HL-60/S4 treated with retinoic acid at 250 ng/mL for 4 days and 3 days (cell line): ENCODE data around the gene SPPL3.
"Not testable (repeated sequence)": the region's sequence is repeated elsewhere in the genome, so short reads cannot be mapped to it uniquely, and the experiment has no call there.

Source experiments
- in situ Hi-C: fragments of 300-500 bp; cut with MboI; formaldehyde crosslinking; loops from 2 replicates; pipeline ENCODE4 v1.7.0; 2022; ENCODE audit warnings: low sequenced_read_pairs

Gene SPPL3

DNA sequence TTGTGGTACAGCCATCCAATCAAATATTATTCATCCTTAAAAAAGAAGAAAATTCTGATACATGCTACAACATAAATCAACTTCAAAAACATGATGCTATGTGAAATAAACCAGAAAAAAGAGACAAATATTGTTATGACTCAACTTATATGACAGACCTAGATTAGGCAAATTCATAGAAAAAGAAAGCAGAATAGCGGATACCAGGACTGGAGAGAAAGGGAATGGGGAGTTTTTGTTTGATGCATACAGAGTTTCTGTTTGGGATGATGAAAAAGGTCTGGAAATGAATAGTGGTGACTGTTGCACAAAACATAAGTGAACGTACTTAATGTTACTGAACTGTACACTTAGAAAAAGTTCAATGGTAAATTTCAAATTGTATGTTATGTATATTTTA, 82.3 kb downstream of the SPPL3 start:
- in situ Hi-C loops = no loop called here

DNA sequence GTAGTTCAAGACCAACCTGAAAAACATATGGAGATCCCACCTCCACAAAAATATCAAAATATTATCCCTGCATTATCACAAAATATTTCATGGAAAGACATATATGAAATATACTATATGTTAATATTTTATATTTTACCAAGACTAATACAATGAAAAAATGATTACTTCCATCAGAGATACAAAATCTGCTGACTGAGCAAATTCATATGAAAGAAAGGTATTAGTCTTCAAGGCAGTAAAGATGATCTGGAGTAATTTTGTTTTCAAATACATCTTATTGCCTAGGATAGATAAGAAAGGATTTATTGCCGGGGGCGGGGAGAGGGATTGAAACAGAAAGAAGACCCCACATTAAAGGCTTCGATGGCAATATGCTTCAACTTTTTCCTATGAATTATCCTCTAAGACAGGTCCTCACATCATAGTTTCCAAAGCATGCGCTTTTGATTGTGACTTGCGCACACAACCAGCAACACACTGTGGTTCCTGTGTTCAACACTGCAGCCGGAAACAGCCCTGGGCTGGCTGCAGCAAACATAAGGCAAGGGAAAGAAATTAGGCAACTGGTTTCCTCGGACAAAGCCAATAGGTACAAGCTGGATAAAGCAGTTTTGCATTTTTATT, 83.2 kb downstream of the SPPL3 start:
- in situ Hi-C loops = no loop called here

DNA sequence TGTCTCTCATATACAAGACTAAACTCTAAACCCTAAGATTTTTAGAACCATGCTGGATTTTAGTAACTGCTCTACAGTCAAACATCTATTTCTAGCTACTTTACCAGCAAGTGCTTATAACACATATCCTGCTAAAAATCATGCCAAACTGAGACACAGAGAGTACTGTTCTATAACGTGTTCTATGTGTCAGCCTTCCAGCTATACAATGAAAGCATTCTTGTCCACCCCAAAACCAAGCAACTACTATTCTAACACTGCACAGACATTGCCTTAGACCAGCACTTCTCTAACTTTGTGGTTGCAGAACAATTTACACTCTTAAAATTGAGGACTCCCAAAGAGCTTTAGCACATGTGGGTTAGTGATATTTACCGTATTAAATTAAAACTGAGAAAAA, 85.7 kb downstream of the SPPL3 start:
- in situ Hi-C loops = no loop called here

DNA sequence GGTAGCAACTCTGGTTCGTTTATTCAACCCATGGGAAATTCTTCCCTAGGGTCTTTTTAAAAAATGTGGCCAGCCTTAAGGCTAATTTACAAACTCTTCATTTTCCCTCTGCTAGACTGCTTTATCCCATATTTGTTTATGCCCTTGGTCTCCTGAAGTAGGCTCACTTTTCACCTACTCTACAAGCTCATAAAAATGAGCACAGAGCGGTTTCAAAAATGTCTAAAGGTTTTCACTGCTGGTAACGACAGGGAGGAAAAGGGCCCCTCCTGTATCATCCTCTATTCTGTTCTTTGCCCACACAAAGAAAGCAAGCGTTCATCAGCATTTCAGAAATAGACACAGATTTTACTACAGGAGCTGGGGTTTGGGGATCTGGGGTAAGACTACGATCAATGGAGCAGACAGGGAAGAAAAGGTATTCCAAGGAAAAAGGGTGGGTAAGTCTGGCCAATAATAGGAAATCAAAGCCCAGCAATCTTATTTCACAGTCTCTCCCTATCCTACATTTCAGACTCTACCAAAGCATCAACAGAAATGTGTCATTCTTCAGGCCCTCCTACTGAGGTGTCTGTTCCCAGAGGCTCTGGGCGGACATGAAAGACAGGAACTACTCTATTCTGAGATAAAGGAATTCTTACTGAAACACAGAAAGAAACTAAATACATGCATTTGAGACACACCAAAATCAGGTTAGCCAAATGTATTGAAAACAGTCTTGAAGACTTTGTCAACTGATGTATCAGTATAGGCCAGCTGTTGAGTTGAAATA, 86.4 kb downstream of the SPPL3 start:
- in situ Hi-C loops = no loop called here

DNA sequence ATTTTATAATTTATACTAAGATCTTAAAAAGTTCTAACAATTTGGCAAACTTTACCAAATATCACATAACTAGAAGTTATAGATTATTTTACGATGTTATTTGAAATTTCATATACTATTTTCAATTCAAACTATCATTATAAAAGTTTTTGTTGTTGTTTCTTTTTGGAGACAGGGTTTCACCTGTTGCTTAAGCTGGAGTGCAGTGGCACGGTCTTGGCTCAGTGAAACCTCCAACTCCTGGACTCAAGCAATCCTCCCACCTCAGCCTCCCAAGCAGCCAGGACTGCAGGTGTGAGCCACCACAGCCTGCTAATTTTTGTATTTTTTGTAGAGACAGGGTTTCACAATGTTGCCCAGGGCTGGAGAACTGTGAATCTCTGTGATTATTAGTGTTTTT, 87.8 kb downstream of the SPPL3 start:
- in situ Hi-C loops = no loop called here

DNA sequence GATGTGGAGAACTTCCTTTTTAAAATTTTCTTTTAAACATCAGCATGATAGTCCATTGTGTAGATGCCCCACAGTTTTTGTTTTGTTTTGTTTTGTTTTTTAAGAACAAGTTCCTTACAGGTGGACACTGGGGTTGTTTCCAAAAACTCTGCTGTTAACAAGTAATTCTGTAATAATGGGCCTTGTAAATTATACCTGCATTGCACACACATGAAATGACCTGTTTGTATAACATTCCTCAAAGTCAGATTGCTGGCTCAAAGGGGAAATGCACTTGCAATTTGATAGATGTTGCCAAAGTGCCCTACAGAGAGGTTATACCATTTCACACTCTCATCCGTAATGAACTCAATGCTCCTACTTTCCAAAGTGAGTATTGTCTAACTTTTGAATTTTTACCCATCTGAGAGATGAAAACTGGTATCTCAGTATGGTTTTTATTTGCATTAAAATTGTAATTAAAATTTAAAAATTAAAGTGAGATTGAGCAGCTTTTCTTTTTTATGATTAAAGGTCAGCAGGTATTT, 89.2 kb downstream of the SPPL3 start:
- in situ Hi-C loops = no loop called here

DNA sequence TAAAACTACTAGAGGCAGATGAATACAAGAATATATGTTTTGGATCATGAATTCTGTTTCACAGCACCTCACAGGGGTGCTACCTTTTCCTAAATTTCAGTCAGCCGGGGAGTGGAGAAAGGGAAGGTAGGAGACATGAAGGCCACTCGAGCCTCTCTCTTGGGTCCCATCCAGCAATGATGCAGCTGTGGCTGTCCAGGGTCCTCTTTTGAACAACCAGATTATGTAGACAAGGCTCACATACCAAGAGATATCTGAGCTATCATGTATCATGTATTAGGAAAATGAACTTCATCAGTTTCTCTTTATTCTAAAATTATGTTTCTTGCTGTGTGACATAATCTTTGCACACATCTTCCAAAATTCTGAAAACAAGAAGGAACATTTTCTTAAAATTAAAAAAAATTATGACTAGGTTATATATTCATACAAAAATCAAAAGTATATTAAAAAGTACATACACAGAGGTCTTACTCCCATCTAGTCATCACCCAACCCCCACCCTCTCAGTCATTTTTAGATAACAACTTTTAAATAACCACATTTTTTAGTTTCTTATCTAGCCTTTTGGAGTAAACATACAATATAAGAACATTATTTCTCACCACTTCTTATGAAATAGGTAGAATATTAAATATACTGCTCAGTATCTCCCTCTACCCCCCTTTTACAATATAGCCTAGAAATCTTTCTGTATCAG, 89.8 kb downstream of the SPPL3 start:
- in situ Hi-C loops = no loop called here

DNA sequence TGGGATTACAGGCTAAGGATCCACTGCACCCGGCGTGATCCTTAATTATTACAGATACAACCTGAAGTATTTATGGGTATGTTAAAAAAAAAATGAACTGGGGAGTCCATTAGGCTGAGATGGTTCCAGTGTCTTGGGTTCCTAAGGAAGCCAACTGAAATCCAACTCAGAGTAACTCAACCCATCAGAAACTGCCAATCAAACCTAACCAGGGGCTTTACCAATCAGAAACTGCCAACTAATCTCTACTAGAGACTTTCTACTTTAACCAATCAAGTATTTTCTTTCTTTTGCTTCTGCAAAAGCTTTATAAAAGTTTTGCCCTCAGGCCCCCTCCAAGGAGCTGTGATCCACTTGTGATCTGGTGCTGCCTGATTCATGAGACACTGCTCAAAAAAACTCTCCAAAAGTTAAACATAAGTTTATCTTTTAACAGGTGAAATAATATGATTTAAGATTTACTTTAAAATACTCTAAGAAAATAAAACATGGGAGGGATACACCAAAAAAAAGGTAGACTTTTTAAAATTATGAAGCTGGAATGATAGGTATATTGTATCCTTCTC, 90.5 kb downstream of the SPPL3 start:
- in situ Hi-C loops = no loop called here

DNA sequence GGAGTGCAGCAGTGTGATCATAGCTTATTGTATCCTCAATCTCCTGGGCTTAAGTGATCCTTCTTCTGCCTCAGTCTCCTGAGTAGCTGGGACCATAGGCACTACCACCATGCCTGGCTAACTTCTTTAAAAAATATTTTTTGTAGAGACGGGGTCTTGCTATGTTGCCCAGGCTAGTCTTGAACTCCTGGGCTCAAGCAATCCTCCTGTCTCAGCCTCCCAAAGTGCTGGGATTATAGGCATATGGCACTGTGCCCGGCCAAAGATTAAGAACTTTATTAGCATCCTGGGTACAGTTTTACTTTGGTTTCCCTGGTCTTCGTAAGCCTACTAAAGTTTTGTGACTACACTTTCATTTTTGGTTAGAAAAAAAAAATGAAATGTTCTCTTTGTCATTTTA, 94.1 kb downstream of the SPPL3 start:
- in situ Hi-C loops = no loop called here

DNA sequence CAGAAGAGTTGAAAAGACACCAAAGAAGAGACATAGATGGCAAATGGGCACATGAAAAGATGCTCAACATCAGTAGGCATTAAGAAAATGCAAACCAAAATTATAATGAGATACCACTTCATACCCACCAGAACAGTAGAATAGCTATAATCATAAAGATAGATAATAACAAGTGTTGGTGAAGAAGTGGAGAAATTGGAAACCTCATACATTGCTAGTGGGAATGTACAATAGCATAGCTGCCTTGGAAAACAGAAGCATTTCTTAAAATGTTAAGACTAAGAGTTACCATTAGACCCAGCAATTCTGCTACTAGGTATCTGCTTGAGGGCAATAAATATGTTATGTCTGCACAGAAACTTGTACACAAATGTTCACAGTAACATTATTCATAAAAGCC, 99.7 kb downstream of the SPPL3 start:
- in situ Hi-C loops = no loop called here

DNA sequence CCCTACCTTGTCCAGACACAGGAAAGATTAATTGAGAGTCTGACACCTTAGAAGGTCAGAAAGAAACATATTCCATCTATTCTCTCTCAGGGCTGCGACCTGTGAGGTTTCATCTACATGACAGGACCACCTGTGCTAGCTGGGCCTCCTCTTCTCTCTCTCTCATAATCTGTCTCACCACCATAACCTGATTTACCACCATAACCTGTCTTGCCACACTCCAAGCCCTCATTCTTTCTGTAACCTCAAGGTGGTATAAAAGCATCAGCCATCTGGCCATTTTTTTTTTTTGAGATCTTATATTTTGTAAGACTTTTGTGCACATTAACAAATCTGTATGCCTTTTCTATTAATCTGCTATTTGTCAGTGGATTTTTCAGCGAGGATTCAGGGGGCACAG, 103.0 kb downstream of the SPPL3 start:
- in situ Hi-C loops = no loop called here

DNA sequence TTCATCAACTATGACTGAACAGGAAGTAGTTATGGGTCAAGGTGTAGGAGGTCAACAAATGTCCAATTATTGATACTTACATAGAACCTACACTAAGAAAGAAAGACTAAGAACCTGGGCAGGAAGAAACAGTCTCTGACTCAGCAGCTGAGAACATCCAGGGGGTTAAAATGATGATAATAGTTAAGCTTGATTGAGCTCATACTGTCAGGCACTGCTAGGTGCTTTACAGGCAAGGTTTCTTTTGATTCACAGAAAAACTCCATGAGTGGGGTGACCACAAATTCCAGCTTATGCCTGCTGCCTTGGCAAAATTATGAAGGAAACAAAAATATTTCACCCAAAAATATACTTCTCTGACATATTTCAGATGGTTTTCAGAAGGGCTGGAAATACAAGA, 103.5 kb downstream of the SPPL3 start:
- in situ Hi-C loops = no loop called here

DNA sequence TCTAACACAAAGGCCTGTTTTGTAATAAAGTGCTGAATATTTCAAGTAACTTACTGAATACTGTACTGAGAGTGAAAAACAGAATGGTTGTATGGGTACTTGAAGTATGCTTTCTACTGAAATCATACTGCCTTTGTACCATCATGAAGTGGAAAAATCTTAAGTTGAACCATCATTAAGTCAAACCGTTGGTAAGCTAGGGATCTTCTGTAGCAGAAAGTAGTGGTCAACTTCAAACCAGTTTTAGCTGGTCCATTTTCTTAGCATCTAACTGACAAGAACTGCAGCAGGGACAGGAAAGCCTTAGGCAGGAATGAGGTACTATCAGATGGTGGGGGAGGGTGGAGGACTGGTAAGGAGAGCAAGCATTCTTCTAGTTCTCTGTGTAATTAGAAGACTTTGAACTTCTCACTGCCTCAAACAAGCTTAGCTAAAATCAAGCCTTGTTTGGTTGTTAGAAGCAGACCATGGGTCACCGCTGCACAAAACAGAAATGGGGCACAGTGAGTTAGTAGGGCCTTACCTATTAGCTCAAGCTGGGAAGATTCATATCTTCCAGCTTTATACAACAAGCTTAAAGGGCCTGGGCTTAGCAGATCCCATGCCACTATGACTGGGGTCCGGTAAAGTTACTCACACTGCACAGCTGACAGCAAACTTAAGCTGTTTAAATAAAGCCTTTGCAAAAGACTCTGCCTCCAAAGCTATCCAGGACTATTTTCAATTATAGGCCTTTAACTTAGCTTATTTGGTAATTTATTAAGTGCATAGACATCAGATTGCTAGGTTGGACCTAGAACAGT, 104.7 kb downstream of the SPPL3 start:
- in situ Hi-C loops = no loop called here

DNA sequence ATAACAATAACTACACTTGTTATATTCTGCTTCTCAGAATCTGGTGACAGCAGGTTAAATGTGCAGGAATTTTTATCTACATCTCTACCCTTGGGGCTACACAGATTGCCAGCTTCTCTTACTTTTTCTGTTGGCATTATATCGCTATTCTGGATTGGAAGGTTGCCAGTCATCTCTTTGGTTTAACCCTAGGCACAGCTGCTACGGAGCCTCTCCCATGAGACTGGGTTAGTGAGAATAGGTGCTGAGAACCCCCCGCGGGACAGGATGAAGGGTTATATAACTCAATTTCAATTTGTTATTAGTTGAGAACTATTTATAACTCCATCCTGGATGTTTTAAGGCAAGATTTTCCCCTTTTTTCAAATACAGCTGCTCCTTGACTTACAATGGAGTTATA, 105.5 kb downstream of the SPPL3 start:
- in situ Hi-C loops = no loop called here

DNA sequence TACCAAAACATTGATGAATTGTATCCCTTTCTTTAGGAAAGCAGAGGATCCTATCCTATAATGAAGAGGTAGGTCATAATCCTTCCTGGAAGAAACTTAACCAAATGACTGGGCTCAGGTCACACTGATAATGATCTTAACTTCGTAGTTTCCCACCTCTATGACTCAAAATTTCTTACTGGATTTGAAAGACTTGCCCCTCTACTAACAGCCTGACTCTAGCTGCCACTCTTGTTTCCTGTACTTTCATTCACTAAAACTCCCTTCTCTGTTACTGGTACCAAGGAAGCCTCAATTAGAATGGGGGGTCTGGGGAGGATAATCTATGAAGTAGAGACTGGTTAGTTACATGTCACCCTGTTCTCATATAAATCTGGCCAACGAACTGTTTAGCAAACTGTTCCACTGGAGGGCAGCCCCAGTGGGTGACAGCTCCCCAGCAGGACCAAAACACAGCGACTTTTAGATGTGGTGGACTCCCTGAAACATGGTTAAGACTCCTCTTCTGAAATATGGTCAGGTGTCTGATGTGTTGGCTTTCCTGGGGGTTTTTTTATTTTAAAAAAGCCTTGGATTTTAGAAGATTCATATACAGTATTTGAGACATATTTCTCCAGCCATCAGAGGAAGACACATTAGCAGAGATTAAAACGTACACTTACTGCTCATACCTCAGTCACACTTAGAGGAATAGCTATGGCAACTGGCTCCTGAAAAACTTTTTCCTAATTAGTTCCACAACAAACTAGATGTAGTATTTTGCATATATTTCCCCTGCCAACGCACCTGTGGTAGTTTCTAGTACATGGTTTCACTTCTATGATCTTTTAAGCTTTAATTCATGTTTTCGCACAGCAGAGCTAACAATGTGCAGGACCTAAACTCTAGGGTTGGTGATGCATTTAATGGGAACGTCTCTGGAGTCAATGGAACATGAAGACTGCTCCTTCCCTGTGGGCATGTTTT, 106.2 kb downstream of the SPPL3 start:
- in situ Hi-C loops = no loop called here

DNA sequence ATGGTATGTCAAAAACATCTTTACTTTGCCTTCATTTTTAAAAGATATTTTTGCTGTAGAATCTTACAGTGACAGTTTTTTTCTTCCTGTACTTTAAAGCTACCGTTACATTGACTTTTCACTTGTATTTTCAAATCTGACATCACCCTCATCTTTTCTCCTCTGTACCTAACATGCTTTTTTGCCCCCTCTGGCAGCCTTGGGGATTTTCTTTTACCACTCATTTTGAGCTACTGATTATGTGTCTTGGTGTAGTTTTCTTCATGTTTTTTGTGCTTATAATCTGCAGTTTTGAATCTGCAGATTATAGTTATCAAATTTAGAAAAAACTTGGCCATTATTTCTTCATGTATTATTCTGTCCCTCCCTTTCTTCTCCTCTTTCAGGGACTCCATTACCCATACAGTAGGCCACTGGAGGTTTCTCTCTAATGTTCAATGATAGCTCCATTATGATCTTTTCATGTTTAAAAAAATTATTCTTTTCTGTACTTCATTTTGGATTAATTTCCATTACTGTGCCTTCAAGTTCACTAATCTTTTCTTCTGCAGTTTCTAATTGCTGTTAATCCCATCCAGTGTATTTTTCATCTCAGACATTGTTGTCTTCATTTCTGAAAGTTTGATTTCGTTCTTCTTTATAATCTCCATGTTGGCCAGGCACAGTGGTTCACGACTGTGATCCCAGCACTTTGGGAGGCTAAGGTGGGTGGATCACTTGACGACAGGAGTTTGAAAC, 108.5 kb downstream of the SPPL3 start:
- in situ Hi-C loops = no loop called here

DNA sequence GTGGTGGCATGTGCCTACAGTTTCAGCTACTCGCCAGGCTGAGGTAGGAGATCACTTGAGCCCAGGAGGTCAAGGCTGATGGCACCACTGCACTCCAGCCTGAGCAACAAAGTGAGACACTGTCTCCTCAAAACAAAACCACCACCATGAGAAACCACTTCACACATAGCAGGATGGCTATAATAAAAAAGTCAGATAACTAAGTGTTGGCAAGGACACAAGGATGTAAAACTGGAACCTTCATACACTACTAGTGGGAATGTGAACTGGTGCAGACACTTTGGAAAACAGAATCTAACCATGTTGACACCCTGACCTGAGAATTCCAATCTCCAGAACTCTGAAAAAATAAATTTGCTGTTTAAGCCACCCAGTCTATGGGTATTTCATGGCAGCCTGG, 110.8 kb downstream of the SPPL3 start:
- in situ Hi-C loops = no loop called here

DNA sequence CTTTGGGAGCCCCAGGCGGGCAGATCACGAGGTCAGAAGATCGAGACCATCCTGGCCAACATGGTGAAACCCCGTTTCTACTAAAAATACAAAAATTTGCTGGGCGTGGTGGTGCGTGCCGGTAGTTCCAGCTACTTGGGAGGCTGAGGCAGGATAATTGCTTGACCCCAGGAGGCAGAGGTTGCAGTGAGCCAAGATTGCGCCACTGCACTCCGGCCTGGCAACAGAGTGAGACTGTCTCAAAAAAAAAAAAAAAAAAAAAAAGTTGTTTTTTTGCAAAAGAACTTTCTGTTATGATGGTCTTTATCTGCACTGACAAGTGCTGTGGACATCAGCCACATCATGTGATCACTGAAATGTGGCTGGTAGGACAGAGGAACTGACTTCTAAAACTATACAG, 111.7 kb downstream of the SPPL3 start:
- in situ Hi-C loops = not testable (repeated sequence)

DNA sequence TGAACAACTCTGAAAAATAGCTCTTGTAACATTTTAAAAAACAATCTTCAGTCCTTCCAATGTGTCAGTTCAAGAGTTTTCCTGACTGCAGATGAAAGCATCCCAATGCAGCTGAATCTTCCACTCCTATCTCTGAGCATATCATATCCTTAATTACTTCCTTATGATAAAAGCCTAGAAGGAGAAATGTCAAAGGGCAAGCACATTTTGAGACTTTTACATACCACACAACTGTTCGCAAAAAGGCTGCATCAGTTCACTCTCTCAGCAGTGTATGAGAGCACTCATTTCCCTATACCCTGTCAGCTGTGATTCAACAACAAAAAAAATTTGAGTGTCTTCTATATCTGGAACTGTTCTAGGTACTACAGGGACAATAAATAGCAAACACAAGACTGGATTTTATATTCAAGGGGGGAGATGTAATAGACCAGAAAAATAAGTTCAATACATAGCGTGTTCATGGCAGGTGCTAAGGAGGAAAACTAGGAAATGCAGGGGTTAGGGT, 112.4 kb downstream of the SPPL3 start:
- in situ Hi-C loops = no loop called here
